ENCODE data around the gene NBPF9. TPM values are rescaled to one million over a fixed set of nuclear protein-coding genes. Genes with fewer than 3 reads are reported as not detected.
"Not testable (repeated sequence)": the region's sequence is repeated elsewhere in the genome, so short reads cannot be mapped to it uniquely, and the experiment has no call there.

NBPF9 gene
- total and polyA plus RNA-seq, 2 of the 4 experiments (the other 2 are of a cell fraction): 15.2 to 17.3 TPM

DNA sequence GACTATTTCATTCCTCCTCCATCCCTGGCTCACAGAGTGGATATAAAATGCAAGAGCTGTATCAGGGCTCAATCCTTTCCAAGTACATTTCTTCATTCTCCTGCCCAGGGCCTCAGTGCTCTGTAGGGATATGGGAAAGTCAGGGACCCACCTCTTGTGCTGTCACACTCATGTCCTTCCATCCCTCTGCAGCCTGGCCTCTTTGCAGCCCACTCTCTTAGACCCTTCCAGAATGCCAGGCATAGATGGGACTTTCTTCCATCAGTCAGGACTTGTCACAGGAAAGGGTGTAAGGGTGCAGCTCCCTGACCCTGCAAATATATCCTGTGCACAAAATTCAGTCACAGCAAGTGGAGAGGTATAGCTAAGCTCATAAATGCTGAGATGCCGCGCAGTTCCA, 86.7 kb downstream of the NBPF9 start:
- H2BK5ac ChIP-seq (ENCODE audit: low read depth, low read length, poor library complexity, severe bottlenecking); H3K9ac ChIP-seq (ENCODE audit: low read depth, low read length); dilution Hi-C loops (cut with HindIII; ENCODE audit: low sequenced_read_pairs, unreplicated experiment); H3K9me1 ChIP-seq (ENCODE audit: insufficient read depth, low read length); H3K4me1 ChIP-seq (ENCODE audit: control insufficient read depth, insufficient read depth, low read length); H3K56ac ChIP-seq (ENCODE audit: extremely low read depth, insufficient read depth, low read length); H2BK20ac ChIP-seq (ENCODE audit: low read depth, low read length); H3K4me2 ChIP-seq (ENCODE audit: low read depth, low read length); intact Hi-C loops (cut with micrococcal nuclease); H2BK15ac ChIP-seq (ENCODE audit: low read depth, low read length); H4K91ac ChIP-seq (ENCODE audit: insufficient read depth, low read depth, low read length); H4K20me1 ChIP-seq (ENCODE audit: insufficient read depth, low read length); H2AK9ac ChIP-seq (replicated peaks; ENCODE audit: low read depth, low read length, poor library complexity); CTCF ChIA-PET; H2BK120ac ChIP-seq (ENCODE audit: low read depth, low read length); ATAC-seq (ENCODE audit: low read depth); H2AFZ ChIP-seq (replicated peaks; ENCODE audit: low read length, poor library complexity); H4K8ac ChIP-seq (ENCODE audit: low read depth in 2 of 2, low read length in 2 of 2); in situ Hi-C loops (cut with MboI; ENCODE audit: low sequenced_read_pairs); BruUV-seq (replicated peaks); H3K27ac ChIP-seq (ENCODE audit: insufficient read depth, low read length); H3K9me3 ChIP-seq (ENCODE audit: control insufficient read depth, insufficient read depth, low read length); H4K5ac ChIP-seq (ENCODE audit: low read depth, low read length); H3K18ac ChIP-seq (ENCODE audit: low read depth, low read length); H3K4me3 ChIP-seq (ENCODE audit: insufficient read depth, low read depth, low read length); DNase-seq; H3K36me3 ChIP-seq (ENCODE audit: control insufficient read depth, insufficient read depth, low read length); H3K4ac ChIP-seq (ENCODE audit: low read depth, low read length); POLR2A ChIA-PET (ENCODE audit: unreplicated experiment); H3K79me1 ChIP-seq (ENCODE audit: low read depth in 1 of 2, low read length in 2 of 2); H3K27me3 ChIP-seq (ENCODE audit: control insufficient read depth, insufficient read depth, low read length); H2AK5ac ChIP-seq (ENCODE audit: low read depth, low read length); H3K23ac ChIP-seq (ENCODE audit: low read depth, low read length); H3K14ac ChIP-seq (replicated peaks; ENCODE audit: low read depth, low read length): not testable (repeated sequence)
- no CpG with 5 or more reads among the region's 2 CpGs for whole genome bisulfite sequencing, 2 experiments (ENCODE audit: extremely low coverage in 2 of 2, insufficient read length in 1 of 2)

- in situ Hi-C loops (cut with MboI; ENCODE audit: low sequenced_read_pairs); POLR2A ChIA-PET (ENCODE audit: unreplicated experiment): not testable (repeated sequence)
These were observed 87.8 kb downstream of the NBPF9 start for GRCh38 chr1:149015522-149015921.

More at GRCh38 chr1:149015522-149015921, 87.8 kb downstream of the NBPF9 start:
- H2BK20ac ChIP-seq (ENCODE audit: low read depth, low read length); H2BK5ac ChIP-seq (ENCODE audit: low read depth, low read length, poor library complexity, severe bottlenecking); H4K20me1 ChIP-seq (ENCODE audit: insufficient read depth, low read length); H3K23ac ChIP-seq (ENCODE audit: low read depth, low read length); H2AFZ ChIP-seq (replicated peaks; ENCODE audit: low read length, poor library complexity); H2BK15ac ChIP-seq (ENCODE audit: low read depth, low read length); H4K91ac ChIP-seq (ENCODE audit: insufficient read depth, low read depth, low read length); CTCF ChIA-PET; H3K14ac ChIP-seq (replicated peaks; ENCODE audit: low read depth, low read length); H3K9me1 ChIP-seq (ENCODE audit: insufficient read depth, low read length); H4K5ac ChIP-seq (ENCODE audit: low read depth, low read length); H3K27me3 ChIP-seq (ENCODE audit: control insufficient read depth, insufficient read depth, low read length); H3K4me2 ChIP-seq (ENCODE audit: low read depth, low read length); intact Hi-C loops (cut with micrococcal nuclease); dilution Hi-C loops (cut with HindIII; ENCODE audit: low sequenced_read_pairs, unreplicated experiment); H3K4me3 ChIP-seq (ENCODE audit: insufficient read depth, low read depth, low read length); DNase-seq; H4K8ac ChIP-seq (ENCODE audit: low read depth in 2 of 2, low read length in 2 of 2); H3K9me3 ChIP-seq (ENCODE audit: control insufficient read depth, insufficient read depth, low read length); BruUV-seq (replicated peaks); H3K9ac ChIP-seq (ENCODE audit: low read depth, low read length); H3K56ac ChIP-seq (ENCODE audit: extremely low read depth, insufficient read depth, low read length); H3K27ac ChIP-seq (ENCODE audit: insufficient read depth, low read length); H3K4ac ChIP-seq (ENCODE audit: low read depth, low read length); H2AK9ac ChIP-seq (replicated peaks; ENCODE audit: low read depth, low read length, poor library complexity); H2BK120ac ChIP-seq (ENCODE audit: low read depth, low read length); H3K36me3 ChIP-seq (ENCODE audit: control insufficient read depth, insufficient read depth, low read length); H2AK5ac ChIP-seq (ENCODE audit: low read depth, low read length); H3K4me1 ChIP-seq (ENCODE audit: control insufficient read depth, insufficient read depth, low read length); H3K18ac ChIP-seq (ENCODE audit: low read depth, low read length); H3K79me1 ChIP-seq (ENCODE audit: low read depth in 1 of 2, low read length in 2 of 2): not testable (repeated sequence)
- ATAC-seq (ENCODE audit: low read depth): peak; percentile 53
- WGBS, 2 experiments (ENCODE audit: extremely low coverage in 2 of 2, insufficient read length in 1 of 2): no CpG with 5 or more reads among the region's 3 CpGs
